ENCODE data around the gene PDLIM1. TPM values are rescaled to one million over a fixed set of nuclear protein-coding genes. Genes with fewer than 3 reads are reported as not detected.
A peak's percentile ranks its signal among the peaks of the same experiment; 100 is the strongest.

PDLIM1 gene
- total RNA-seq, 1 experiment from 2014 or later, result 115 TPM

GRCh38 chr10:95277614-95278013 lies 13.2 kb downstream of the PDLIM1 start:
- Histone ChIP-seq H3K14ac (ENCODE audit: insufficient read depth, low read length) (no peak overlapping the region), H2AFZ (ENCODE audit: low read length) (no peak overlapping the region), H2BK5ac (ENCODE audit: insufficient read length, low read length) (no peak overlapping the region), H4K8ac (replicated peaks; ENCODE audit: insufficient read length, low read depth, low read length) (no peak overlapping the region), H2BK12ac (ENCODE audit: insufficient read length, low read depth, low read length) (no peak overlapping the region), H2BK20ac (ENCODE audit: low read depth, low read length, poor library complexity, severe bottlenecking) (no peak overlapping the region), H3T11ph (ENCODE audit: low read length) (no peak overlapping the region), H4K5ac (ENCODE audit: insufficient read length, low read depth, low read length) (no peak overlapping the region), H3K18ac (ENCODE audit: insufficient read length, low read depth, low read length) (no peak overlapping the region), H4K20me1 (ENCODE audit: control insufficient read depth, insufficient read depth, insufficient read length) (no peaks in the 10 kb centered on the region), H3K23ac (ENCODE audit: insufficient read length, low read depth, low read length) (no peak overlapping the region), H3K56ac (ENCODE audit: insufficient read length, low read depth, low read length) (no peak overlapping the region), H3K79me1 (ENCODE audit: insufficient read depth, low read depth, low read length, poor library complexity, severe bottlenecking) (peaks cover 4% of the 10 kb centered on the region), H2BK15ac (ENCODE audit: low read depth, low read length) (no peak overlapping the region), H3K4me2 (ENCODE audit: insufficient read depth, insufficient read length, low read length) (no peak overlapping the region), H3K27me3 (ENCODE audit: insufficient read depth, low read length) (no peaks in the 10 kb centered on the region), H3K27ac (ENCODE audit: insufficient read length, low read depth, low read length) (no peak overlapping the region), H3K79me2 (ENCODE audit: insufficient read depth, low read length) (peaks cover 26% of the 10 kb centered on the region; the same call in 1 of the 2 replicates), H3K4me1 (ENCODE audit: insufficient read depth, low read length) (peaks cover 7% of the 10 kb centered on the region; the same call in 1 of the 2 replicates), H2AK5ac (ENCODE audit: insufficient read length, low read length) (no peak overlapping the region), H3K9ac (ENCODE audit: extremely low read depth, insufficient read length, low read length) (no peak overlapping the region), H3K23me2 (ENCODE audit: insufficient read length, low read depth, low read length, poor library complexity, severe bottlenecking) (no peaks in the 10 kb centered on the region), H4K91ac (ENCODE audit: insufficient read length, low read depth, low read length) (no peak overlapping the region), H3K9me3 (ENCODE audit: control insufficient read depth, low read depth, low read length) (no peaks in the 10 kb centered on the region), H3K4ac (ENCODE audit: low read depth, low read length) (no peak overlapping the region), H2BK120ac (ENCODE audit: low read depth, low read length, poor library complexity, severe bottlenecking) (no peak overlapping the region)
- no peak for DNase-seq
- WGBS (ENCODE audit: extremely low coverage, insufficient read length, low lambda C conversion rate), result no CpG with 5 or more reads among the region's 3 CpGs
- Mint-ChIP-seq H3K4me3 (no peak overlapping the region), H3K27ac (peak overlapping the region; percentile 6 to 83 (median 77); a peak in 5 of 7 replicates), H3K36me3 (ENCODE audit: insufficient read depth in 1 of 3, low read depth in 3 of 3) (peaks cover 0 to 8% (median 8%) of the 10 kb centered on the region in 3 experiments; a peak in 2 of 7 replicates), H3K4me1 (peaks cover 62 to 66% of the 10 kb centered on the region in 2 experiments), H3K9me3 (no peaks in the 10 kb centered on the region), H3K27me3 (ENCODE audit: low read depth) (no peaks in the 10 kb centered on the region)
- TF ChIP-seq CTCF (conservative IDR thresholded peaks at IDR 0.05), result no peak
